GM21786 (cell line): ENCODE data around the gene MED4.
"Not testable (repeated sequence)": the region's sequence is repeated elsewhere in the genome, so short reads cannot be mapped to it uniquely, and the experiment has no call there.

Experiments used
- ATAC-seq: cut with Tn5 transposase; IDR thresholded peaks from one replicate; pipeline ENCODE4 v1.9.1; 2021; ENCODE audit not compliant: unreplicated experiment

The MED4 gene

DNA sequence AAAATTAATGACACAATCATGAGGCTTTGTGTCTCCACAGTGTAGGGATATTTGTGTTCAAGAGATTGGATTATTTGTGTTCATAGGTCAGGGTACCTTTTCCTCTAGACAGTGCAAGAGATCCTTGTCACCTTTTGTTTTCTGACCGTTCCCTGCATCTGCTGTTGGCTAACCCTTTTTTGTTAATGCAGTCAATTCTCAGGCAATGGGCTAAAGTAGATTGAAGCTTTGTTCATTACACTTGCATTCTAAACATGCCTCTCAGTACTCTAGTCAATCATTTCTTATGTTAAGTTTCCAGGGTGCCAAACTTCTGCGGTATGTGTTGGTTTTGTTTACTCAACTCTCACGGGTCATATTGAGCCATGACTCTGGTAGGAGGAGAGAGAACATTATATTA lies 1.8 kb upstream of the MED4 start:
- ATAC-seq = no peak

DNA sequence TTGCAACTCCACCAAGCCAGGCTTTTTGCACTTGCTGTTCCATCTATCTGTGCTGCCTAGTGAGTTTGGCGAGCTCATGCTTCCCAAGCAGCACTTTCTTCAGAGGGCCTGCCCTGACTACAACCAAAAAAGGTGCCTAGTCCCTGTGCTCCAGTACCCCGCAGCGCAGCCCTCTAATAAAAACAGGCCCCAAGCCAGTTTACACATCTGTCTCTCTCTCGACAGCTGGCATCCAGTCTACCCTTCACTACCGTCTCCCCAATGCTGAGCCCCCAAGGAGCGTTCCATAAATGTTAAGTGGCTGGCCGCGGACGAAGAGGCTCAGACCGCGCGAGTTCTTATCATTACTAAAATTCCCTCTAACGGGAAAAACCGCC lies 512 bp downstream of the MED4 start:
- ATAC-seq = no peak

DNA sequence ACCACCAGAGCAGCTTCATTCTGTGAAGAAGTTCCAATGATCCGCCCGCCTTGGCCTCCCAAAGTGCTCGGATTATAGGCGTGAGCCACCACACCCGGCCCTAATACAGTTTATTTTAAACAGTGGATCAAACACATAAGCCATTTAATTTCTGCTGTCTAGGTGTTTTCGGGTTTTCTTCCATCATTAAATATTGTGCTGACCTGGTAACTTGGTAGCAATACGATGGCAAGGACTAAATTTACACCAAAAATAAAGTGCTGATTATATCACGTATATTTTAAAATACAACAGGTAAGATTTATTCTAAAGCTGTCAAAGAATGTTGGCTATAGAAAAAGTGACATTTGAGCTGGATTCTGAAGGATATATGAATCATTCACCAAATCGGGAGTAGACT lies 1.3 kb downstream of the MED4 start:
- no peak for ATAC-seq

DNA sequence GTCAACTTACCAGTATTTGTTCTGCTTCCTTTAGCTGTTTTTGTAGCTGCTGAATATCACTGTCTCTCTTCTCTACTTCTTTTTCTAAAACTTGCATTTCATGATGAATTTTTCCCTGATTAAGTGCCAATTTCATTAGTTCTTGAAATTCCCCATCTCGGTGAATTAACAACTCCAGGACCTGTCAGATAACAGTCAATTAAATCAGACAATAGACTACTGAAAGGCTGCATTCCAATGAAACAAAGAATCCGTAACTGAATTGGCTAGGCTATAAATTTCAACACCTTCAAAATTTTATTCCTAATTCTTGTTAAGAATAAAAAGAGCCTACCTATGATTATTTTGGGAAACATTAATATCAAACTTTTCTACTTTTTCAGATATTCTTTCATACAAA lies 8.6 kb downstream of the MED4 start:
- ATAC-seq = no peak

DNA sequence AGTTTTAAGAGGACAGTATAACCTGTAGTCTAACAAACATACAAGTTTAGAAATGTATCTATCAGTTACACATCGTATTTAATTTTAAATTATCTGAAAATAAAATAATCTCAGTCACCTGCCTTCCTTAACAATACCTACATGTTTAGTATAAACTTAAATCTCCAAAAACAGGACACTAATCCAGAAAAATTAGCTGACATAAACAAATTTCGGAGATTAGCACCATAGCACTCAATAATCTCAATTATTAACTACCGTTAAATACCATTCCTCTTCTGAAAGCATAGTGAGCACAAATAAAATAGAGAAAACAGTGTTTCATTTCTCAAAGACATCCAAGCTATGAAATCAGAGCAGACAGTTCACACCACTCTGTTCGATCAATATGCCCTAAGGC lies 13.2 kb downstream of the MED4 start:
- ATAC-seq = no peak

DNA sequence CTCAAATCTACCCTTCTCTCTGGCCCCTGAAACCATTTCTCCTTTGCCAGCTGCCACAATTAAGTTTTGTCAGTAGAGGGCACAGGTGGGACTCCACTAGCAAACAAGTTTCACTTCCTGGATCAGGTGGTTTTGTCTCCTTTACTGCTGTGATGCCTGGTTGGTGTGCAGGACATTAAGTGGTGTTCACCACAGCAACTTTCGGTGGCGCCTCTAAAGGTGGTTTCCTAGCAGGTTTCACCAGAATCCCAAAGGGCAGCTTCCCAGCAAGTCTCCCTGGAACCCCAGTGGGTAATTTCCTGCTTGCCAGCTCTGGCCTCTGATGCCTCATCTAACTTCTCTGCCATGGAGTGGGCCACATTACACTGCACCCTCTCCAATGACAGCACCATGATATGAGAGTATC lies 16.6 kb downstream of the MED4 start:
- peak; percentile 99 for ATAC-seq

DNA sequence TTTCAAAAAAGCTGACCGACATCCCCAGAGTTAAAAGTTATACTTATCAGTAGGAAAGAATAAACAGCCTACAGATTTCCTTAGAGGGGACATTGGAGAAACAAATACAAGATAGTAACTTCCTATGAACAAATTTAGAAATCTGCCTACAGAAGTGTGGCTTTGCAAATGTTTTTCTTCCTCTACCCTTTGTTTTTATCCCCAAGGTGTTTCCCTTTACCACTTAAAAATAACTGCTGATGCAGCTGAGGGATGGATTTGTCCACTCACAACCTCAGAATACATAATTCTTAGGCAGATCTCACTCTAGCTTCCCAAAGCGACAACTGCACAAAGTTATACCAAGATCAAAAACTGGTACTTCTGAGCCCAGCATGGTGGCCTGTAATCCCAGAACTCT lies 20.9 kb downstream of the MED4 start:
- no peak for ATAC-seq

DNA sequence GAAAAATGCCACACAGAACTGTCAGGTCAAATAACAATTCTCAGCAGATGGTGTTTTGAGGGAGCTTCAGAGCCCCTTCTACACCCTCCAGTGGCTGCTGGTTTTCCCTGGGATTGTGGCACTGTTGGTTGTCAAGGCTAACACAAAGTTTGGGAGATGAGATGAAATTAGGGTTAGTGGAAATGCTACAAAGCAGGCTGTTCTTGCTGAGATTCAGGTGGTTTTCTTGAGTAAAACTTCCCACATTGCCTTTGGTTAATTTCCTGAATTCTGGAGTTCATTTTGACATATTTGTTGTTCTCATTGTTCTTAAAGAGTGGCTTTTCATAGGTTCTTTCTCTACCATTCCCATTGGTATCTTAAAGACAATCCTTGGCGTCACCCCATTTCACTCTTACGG lies 22.1 kb downstream of the MED4 start:
- ATAC-seq = no peak

DNA sequence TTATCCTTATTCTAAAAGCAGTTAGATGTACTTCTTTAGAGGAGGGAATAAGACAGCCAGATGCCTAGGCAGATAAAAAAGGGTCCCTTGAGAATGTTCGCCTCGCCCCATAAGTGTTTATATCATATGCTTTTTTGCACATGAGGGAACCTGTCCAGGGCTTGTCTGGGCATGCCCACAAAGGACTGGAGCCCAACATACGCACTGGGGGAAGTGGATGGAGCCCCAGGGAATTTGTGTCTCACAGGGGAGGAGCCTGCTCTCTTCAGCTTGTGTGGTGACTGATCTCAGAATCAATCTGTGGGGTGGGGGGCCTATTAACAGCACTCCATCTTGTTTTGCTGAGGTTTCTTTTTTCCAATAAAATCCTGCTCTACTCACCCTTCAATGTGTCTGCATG lies 22.6 kb downstream of the MED4 start:
- ATAC-seq = no peak

DNA sequence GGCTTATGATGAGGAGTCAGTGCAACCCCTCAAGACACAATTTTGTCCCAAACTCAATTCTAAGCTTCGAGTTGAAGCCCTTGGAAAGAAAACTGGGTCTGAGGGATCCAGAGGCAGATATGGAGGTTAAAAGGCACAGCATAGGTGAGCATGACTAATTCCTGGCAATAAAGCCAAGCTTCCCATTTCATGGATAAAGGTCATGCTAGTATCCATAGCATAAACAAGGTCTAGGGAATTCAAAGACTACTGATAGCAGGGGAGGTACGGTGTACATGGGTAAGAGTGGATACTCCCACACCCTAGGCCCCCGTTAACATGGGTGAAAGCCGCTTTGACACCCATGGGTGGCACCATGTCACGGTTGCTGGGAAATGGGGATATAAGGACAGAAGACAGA lies 24.0 kb downstream of the MED4 start:
- no peak for ATAC-seq

DNA sequence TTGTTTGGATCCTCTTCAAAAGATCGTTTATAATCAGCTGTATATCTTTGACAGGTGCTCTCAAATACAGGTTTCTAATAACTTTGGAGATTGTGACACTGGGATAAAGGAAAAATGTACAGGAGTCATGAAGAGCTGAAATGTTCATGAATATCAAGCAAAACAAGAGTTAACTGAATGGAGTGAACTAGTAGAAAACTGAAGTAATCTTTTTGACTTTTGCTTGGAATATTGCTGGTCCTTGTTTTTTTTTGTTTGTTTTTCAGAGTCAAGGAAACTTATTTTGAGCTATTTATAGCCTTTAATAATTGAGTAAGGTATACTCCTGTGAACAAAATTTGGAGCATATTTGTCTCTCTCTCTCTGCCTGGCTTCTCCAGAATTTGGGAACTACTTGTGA lies 25.3 kb downstream of the MED4 start:
- no peak for ATAC-seq

DNA sequence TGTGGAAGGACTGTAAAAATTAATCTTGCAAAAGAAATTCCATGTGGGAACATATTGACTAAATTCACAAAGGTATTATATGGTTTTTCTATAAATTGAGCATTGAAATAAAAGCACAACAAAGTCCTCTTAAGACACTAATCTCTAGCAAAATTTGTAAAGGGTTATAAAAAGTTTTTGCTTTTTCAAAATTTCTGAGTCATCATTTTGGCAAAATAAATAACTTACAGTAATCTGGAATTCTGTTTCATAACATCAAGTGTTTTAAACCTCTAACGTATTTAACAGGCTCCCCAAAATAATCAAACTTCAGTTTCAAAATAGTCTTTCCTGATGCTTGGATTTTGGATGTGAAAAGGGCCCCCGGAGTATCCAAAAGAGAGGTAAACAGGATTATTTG lies 26.0 kb downstream of the MED4 start:
- no peak for ATAC-seq

DNA sequence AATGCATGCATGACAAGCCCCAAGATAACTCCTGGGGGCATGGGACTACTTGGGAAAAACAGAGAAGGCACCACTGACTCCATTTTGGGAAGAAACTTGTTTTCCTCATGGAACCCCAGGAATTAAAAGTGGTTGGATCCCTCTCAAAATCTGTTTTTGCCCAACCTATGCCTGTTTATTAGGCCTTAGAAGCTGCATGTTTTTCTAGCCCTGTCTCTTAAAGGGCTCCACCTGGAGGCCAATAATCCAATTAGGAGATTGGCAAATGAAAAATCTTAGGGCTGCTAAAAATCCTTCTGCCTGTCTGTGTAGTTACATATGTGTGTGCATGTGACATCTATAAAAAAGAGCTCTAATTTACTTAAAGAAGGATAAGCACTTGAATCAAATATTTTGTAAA lies 26.9 kb downstream of the MED4 start:
- no peak for ATAC-seq

DNA sequence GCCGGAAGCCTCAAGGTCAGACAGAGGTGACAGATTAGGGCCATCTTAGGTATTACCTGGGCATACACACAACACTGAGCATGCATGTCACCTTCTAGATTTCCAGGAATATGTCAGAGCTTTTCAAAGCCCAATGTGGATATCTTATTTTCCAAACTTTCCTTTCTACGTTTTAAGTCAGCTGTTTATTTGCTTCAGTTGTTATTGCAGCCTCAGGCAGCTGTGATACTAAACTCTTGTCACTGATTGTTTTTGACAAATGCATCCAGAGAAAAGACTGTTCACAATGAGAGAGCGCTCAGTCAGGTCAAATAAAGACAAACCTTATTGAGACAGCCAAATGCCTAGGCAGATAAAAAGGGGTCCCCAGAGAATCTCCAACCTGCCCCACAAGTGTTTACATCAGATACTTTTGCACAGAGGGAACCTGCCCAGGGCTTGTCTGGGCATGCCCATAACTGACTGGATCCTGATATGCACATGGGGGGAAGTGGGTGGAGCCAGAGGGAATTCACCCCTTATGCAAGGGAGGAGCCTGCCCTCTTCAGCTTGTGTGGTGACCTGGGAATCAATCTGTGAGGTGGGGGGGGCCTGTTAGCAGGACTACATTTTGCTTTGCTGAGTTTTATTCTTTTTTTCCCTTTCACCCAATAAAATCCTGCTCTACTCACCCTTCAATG lies 28.5 kb downstream of the MED4 start:
- ATAC-seq = no peak

DNA sequence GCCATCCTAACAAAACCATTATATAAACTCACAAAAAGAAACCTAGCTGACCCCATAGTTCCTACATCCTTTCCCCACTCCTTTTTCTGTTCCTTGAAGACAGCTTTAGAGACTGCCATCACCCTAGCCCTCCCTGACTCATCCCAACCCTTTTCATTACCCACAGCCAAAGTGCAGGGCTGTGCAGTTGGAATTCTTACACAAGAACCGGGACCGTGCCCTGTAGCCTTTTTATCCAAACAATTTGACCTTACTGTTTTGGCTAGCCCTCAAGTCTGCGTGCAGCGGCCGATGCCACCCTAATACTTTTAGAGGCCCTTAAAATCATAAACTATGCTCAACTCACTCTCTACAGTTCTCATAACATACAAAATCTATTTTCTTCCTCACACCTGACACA lies 35.0 kb downstream of the MED4 start:
- ATAC-seq = not testable (repeated sequence)

DNA sequence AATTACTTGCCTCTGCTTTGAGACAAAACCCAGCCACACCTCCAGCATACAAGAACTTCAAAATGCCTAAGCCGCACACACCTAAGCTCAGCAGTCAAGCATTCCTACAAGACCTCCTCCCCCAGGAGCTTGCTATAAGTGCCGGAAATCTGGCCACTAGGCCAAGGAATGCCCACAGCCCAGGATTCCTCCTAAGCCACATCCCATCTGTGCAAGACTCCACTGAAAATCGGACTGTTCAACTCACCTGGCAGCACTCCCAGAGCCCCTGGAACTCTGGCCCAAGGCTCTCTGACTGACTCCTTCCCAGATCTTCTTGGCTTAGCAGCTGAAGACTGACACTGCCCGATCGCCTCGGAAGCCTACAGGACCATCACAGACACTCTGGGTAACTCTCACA lies 36.4 kb downstream of the MED4 start:
- not testable (repeated sequence) for ATAC-seq

DNA sequence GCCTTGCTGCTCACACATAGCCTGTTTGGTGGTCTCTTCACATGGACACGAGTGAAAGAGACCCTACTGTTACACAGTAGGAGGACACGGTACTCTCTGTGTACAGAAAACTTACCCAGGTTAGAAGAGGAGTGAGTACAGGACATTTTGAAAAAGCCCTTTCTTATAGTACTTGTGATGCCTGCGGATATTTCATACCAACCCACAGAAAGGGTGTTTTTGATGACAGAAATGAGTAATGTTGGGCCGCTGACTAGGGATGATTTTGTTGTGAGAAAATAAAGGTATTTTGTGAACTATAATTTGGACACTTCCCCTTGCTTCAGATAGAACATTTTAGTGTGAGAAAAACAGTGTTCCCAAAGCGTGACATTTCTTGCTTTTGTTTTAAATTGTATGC lies 39.2 kb downstream of the MED4 start:
- no peak for ATAC-seq

DNA sequence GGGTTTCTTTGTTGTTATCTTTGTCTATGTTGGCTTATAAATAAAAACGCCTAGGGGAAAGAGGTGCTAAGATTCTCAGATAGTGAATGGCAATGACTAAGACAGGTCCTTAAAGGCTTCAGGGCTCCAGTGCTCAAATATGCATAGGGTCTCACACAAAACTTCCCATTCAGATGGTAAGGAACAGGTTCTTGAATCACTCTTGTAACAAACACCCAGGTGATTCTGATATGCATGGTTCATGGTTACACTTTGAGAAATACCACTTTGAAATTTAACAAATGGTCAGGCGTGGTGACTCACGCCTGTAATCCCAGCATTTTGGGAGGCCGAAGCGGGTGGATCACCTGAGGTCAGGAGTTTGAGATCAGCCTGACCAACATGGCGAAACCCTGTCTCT lies 40.3 kb downstream of the MED4 start:
- ATAC-seq = no peak

DNA sequence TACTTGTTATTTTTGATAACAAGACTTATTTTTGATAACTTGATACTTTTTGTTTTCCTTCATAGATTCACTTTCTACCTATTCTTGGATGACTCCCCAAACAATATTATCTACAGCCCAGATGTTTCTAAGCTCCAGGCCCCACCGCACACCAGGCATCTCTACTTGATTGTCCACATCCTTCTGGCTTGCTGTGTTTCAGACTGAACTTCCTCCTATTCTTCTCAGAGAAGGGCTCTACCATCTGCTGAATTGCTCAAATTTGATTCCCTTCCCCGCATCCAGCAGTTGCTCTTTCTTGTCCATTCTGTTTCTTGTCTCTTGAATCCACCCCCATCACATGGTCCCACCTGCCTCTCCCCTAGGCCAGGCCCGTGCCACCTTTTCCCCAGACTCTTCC lies 44.4 kb downstream of the MED4 start:
- ATAC-seq = no peak

DNA sequence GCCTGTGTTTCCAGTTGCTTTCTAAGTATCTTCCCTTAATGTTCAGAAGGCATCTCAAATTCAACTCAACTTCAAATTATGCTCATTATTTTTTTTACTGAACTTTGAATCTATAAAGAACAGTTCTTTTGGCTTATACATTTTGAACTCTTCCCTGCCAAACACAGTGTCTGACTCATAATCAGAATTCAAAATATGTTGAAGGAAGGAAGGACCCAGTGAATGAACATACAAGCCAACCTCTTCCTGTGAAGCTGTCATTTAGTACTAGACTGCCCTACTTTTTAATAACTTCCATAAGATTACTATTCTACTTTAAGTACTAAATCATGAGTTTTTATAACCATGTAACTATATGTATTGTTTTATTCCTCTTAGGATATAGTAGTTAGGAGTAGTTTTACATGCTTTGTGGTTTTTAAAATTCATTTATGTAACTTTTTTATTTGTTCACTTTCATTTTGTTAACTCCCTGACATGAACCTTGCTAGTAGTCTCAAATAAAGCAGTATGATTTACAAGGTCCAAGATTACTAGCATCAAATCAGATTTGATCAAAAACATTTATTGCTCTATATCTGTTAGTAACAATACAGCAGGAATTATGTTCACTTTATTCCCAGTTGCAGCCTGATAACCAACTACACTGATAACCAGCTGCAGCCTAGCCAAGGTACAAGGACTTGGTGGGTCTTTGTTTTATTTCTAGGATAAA lies 51.0 kb downstream of the MED4 start:
- ATAC-seq = no peak

DNA sequence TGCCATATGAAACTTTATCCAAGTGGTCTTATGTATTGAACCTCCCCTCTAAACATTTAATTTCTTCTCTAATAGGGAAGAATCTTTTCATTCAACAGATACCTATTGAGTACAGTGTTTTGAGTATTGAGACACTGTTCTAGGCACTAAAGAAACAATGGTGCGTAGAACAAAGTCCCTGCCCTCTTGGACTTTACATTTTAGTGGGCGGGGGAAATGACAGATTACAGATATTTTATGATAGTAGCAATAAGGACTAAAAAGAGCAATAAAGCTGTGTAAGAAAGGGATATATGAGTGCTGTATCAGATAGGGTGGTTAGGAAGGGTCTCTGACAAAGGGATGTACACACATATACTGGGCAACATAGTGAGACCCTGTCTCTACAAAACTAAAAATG lies 52.0 kb downstream of the MED4 start:
- ATAC-seq = no peak

DNA sequence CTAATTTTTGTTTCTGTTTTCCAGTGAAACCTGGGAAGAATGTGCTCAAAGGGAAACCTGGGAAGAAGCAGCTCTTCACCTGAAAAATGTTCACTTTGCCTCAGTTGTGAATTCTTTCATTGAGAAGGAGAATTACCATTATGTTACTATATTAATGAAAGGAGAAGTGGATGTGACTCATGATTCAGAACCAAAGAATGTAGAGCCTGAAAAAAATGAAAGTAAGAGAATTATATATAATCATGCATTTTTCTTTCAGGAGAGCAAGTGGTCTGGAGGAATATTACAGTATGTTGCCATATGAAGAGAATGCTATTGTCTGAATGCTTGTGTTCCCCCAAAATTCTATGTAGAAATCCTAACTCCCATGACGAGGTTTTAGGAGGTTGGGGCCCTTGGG lies 54.0 kb downstream of the MED4 start:
- no peak for ATAC-seq

DNA sequence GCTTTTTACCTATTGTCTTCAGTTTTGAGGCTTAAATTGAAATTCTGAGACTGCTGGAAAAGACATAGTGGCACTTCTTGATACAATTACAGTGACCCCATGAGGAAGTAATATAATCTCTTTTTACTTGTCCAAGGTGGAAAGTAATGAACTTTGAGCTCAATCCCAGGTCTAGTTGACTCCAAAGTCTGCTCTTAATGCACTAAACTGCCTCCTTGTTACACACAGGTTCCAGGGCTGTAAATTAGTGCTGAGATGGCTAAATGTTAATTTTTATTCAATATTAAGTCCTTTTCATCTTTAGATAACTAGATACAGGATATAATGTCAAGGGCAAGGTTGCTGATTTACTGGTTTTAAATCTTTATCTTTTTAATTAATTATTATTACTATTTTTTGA lies 54.9 kb downstream of the MED4 start:
- no peak for ATAC-seq
